HepG2 (cell line): ENCODE results near the gene SIGLEC14. TPM values are rescaled to one million over a fixed set of nuclear protein-coding genes. Genes with fewer than 3 reads are reported as not detected.
A peak's percentile ranks its signal among the peaks of the same experiment; 100 is the strongest.

Source experiments
- GPBP1L1 ChIP-seq: sonication (generic); formaldehyde crosslinking; IDR thresholded peaks from 2 replicates; pipeline ENCODE4 v1.5.0; 2020; ENCODE audit warnings: mild to moderate bottlenecking, missing genetic modification reagents
- HNRNPH1 ChIP-seq: fragments of 200-400 bp; formaldehyde crosslinking; optimal IDR thresholded peaks from 2 replicates; pipeline ENCODE3; 2017; ENCODE audit warnings: mild to moderate bottlenecking, low read depth, low read length
- MAFK ChIP-seq, 2 experiments: IDR thresholded peaks in 1 of 2; conservative IDR thresholded peaks in 1 of 2; 2 replicates each; pipeline ENCODE4 v1.6.1; 2011; ENCODE audit warnings: improper control_type of control experiment in 2 of 2, low read length in 2 of 2
- MIXL1 ChIP-seq: IDR thresholded peaks from 2 replicates; pipeline ENCODE4 v1.6.1; 2016
- MXD4 ChIP-seq: IDR thresholded peaks from 2 replicates; pipeline ENCODE4 v1.6.1; 2016; ENCODE audit warnings: mild to moderate bottlenecking, missing biosample characterization, missing genetic modification reagents
- MYPOP ChIP-seq: sonication (generic); formaldehyde crosslinking; IDR thresholded peaks from 2 replicates; pipeline ENCODE4 v1.8.1; 2023; ENCODE audit warnings: mild to moderate bottlenecking, moderate library complexity, missing genetic modification reagents
- TCF12 ChIP-seq, 2 experiments: fragments of 450-650 bp in 1 of 2; sonication (generic) in 1 of 2; formaldehyde crosslinking in 1 of 2; IDR thresholded peaks; 2 replicates each; pipeline versions ENCODE4 v1.6.1 to v1.8.0; 2017 to 2022; ENCODE audit warnings: antibody characterized with exemption in 1 of 2, mild to moderate bottlenecking in 1 of 2, missing genetic modification reagents in 1 of 2, moderate library complexity in 1 of 2
- TEAD2 ChIP-seq: sonication (generic); formaldehyde crosslinking; IDR thresholded peaks from 2 replicates; pipeline ENCODE4 v1.9.0; 2021; ENCODE audit warnings: missing genetic modification reagents
- THAP11 ChIP-seq: IDR thresholded peaks from 2 replicates; pipeline ENCODE4 v1.6.1; 2016; ENCODE audit warnings: missing biosample characterization, missing genetic modification reagents
- ZBTB20 ChIP-seq: sonication (generic); formaldehyde crosslinking; IDR thresholded peaks from 2 replicates; pipeline ENCODE4 v1.8.1; 2023; ENCODE audit warnings: missing genetic modification reagents, low read depth, mild to moderate bottlenecking, borderline replicate concordance
- ZNF280B ChIP-seq: sonication (generic); formaldehyde crosslinking; IDR thresholded peaks from 2 replicates; pipeline ENCODE4 v1.5.0; 2020; ENCODE audit warnings: missing genetic modification reagents, mild to moderate bottlenecking, borderline replicate concordance
- ZNF556 ChIP-seq: sonication (generic); formaldehyde crosslinking; IDR thresholded peaks from 2 replicates; pipeline ENCODE4 v1.4.0; 2020; ENCODE audit warnings: mild to moderate bottlenecking, missing genetic modification reagents, borderline replicate concordance
- polyA plus RNA-seq, 8 experiments: library from polyadenylated mRNA; depleted of rRNA in 3 of 8; stranded (reverse) in 7 of 8; unstranded in 1 of 8; fragments of >200 nt; fragmentation: Illumina TruSeq in 4 of 8; extraction: Trizol in 4 of 8; gene quantifications; 2 replicates each; pipeline versions ENCODE4 v1.2.1 to v1.2.3, GENCODE V29; 2011 to 2016; ENCODE audit warnings: low read depth in 4 of 8, missing spikeins in 1 of 8, mixed read lengths in 1 of 8; ENCODE audit not compliant: insufficient read depth in 1 of 8
- total RNA-seq, 5 experiments: library from RNA; depleted of rRNA; stranded (reverse); fragments of >200 nt; fragmentation: Illumina TruSeq; extraction: Trizol; gene quantifications; 2 replicates each; pipeline ENCODE4 v1.2.3, GENCODE V29; 2016; ENCODE audit warnings: low read depth in 1 of 5
- TF ChIP-seq, protein P1 (sequence below): sonication (generic); formaldehyde crosslinking; IDR thresholded peaks from 2 replicates; pipeline ENCODE4 v1.5.0; 2020; ENCODE audit warnings: mild to moderate bottlenecking, missing genetic modification reagents, borderline replicate concordance
- TF ChIP-seq, protein P2 (sequence below): sonication (generic); formaldehyde crosslinking; IDR thresholded peaks from 2 replicates; pipeline ENCODE4 v1.4.0; 2020; ENCODE audit warnings: missing genetic modification reagents

SIGLEC14 gene
- total and polyA plus RNA-seq, 2 of the 13 experiments (the other 11 are each of a cell fraction or from before 2014, with no cell fraction given): 0.05 to 0.09 TPM

- TF ChIP-seq THAP11: peak; percentile 78
- no peak for TF ChIP-seq MAFK (conservative IDR thresholded peaks at IDR 0.05 in 1 of 2, IDR thresholded peaks at IDR 0.05 in 1 of 2; ENCODE audit: low read length in 2 of 2)
- peak; percentile 92 for TF ChIP-seq MIXL1
- peak; percentile 92 for TF ChIP-seq TEAD2 (CRISPR knock-in tag)
- TF ChIP-seq GPBP1L1 (CRISPR knock-in tag): no peak
- no peak for TF ChIP-seq TCF12 (IDR thresholded peaks at IDR 0.05)
- TF ChIP-seq TCF12 (CRISPR knock-in tag; IDR thresholded peaks at IDR 0.05): no peak
- TF ChIP-seq MYPOP (CRISPR knock-in tag): 0 out of 2 replicates have a peak, but pooled peaks have one; percentile 72
- peak; percentile 82; the same call in 1 of the 2 replicates for TF ChIP-seq ZNF280B (CRISPR knock-in tag)
- TF ChIP-seq, protein P1, sequence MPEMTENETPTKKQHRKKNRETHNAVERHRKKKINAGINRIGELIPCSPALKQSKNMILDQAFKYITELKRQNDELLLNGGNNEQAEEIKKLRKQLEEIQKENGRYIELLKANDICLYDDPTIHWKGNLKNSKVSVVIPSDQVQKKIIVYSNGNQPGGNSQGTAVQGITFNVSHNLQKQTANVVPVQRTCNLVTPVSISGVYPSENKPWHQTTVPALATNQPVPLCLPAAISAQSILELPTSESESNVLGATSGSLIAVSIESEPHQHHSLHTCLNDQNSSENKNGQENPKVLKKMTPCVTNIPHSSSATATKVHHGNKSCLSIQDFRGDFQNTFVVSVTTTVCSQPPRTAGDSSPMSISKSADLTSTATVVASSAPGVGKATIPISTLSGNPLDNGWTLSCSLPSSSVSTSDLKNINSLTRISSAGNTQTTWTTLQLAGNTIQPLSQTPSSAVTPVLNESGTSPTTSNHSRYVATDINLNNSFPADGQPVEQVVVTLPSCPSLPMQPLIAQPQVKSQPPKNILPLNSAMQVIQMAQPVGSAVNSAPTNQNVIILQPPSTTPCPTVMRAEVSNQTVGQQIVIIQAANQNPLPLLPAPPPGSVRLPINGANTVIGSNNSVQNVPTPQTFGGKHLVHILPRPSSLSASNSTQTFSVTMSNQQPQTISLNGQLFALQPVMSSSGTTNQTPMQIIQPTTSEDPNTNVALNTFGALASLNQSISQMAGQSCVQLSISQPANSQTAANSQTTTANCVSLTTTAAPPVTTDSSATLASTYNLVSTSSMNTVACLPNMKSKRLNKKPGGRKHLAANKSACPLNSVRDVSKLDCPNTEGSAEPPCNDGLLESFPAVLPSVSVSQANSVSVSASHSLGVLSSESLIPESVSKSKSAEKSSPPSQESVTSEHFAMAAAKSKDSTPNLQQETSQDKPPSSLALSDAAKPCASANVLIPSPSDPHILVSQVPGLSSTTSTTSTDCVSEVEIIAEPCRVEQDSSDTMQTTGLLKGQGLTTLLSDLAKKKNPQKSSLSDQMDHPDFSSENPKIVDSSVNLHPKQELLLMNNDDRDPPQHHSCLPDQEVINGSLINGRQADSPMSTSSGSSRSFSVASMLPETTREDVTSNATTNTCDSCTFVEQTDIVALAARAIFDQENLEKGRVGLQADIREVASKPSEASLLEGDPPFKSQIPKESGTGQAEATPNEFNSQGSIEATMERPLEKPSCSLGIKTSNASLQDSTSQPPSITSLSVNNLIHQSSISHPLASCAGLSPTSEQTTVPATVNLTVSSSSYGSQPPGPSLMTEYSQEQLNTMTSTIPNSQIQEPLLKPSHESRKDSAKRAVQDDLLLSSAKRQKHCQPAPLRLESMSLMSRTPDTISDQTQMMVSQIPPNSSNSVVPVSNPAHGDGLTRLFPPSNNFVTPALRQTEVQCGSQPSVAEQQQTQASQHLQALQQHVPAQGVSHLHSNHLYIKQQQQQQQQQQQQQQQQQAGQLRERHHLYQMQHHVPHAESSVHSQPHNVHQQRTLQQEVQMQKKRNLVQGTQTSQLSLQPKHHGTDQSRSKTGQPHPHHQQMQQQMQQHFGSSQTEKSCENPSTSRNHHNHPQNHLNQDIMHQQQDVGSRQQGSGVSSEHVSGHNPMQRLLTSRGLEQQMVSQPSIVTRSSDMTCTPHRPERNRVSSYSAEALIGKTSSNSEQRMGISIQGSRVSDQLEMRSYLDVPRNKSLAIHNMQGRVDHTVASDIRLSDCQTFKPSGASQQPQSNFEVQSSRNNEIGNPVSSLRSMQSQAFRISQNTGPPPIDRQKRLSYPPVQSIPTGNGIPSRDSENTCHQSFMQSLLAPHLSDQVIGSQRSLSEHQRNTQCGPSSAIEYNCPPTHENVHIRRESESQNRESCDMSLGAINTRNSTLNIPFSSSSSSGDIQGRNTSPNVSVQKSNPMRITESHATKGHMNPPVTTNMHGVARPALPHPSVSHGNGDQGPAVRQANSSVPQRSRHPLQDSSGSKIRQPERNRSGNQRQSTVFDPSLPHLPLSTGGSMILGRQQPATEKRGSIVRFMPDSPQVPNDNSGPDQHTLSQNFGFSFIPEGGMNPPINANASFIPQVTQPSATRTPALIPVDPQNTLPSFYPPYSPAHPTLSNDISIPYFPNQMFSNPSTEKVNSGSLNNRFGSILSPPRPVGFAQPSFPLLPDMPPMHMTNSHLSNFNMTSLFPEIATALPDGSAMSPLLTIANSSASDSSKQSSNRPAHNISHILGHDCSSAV (CRISPR knock-in tag): no peak
- TF ChIP-seq ZNF556 (CRISPR knock-in tag): 0 out of 2 replicates have a peak, but pooled peaks have one; percentile 62
- TF ChIP-seq MXD4 (CRISPR knock-in tag): peak; percentile 80; the same call in 1 of the 2 replicates
- TF ChIP-seq, protein P2, sequence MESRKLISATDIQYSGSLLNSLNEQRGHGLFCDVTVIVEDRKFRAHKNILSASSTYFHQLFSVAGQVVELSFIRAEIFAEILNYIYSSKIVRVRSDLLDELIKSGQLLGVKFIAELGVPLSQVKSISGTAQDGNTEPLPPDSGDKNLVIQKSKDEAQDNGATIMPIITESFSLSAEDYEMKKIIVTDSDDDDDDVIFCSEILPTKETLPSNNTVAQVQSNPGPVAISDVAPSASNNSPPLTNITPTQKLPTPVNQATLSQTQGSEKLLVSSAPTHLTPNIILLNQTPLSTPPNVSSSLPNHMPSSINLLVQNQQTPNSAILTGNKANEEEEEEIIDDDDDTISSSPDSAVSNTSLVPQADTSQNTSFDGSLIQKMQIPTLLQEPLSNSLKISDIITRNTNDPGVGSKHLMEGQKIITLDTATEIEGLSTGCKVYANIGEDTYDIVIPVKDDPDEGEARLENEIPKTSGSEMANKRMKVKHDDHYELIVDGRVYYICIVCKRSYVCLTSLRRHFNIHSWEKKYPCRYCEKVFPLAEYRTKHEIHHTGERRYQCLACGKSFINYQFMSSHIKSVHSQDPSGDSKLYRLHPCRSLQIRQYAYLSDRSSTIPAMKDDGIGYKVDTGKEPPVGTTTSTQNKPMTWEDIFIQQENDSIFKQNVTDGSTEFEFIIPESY: no peak
- no peak for TF ChIP-seq HNRNPH1
- TF ChIP-seq ZBTB20 (CRISPR knock-in tag): peak; percentile 63; the same call in 1 of the 2 replicates
These were observed 38.6 kb downstream of the SIGLEC14 start (continued) for GRCh38 chr19:51607920-51608562.
